Measurements from ENCODE around the gene TDO2.

GRCh38 chr4:155881555-155881954 lies 21.9 kb upstream of the TDO2 start:
- TF ChIP-seq SUZ12 (IDR thresholded peaks at IDR 0.05; ENCODE audit: extremely low read depth, insufficient read depth, insufficient read length) (no peak), ZNF274 (IDR thresholded peaks at IDR 0.05; ENCODE audit: low read depth, low read length) (no peak), YY1 (IDR thresholded peaks at IDR 0.05; ENCODE audit: insufficient read depth, insufficient read length) (no peak)
